ENCODE data around the gene CCNT1. TPM values are rescaled to one million over a fixed set of nuclear protein-coding genes. Genes with fewer than 3 reads are reported as not detected.

CCNT1 gene
- total RNA-seq, 1 experiment from 2014 or later, result 51.8 TPM

DNA sequence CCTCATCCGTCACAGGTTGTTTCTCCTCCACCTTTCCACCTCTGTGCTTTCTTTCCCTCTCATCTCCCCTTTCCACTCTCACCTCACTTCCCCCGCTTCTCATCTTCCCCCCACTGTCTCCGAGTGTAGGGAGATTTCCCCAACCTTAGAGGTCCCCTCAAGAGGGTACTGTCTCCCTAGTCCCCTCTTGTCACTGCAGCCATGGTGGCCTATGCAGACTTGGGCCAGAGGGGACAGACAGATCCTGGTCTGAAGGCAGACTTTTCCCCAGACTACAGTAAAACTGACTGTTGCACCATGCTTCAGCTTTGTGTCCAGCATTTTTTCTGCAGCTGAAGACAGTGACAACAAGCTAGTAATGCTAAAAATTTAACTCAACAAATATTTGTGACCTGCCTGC, 75.7 kb downstream of the CCNT1 start:
- no peaks in the 10 kb centered on the region for H3K4me1 ChIP-seq (ENCODE audit: insufficient read depth, low read length, poor library complexity, severe bottlenecking)
- H3K27ac ChIP-seq (ENCODE audit: low read depth, low read length, poor library complexity, severe bottlenecking), result no peak overlapping the region
- intact Hi-C loops (cut with micrococcal nuclease; ENCODE audit: unreplicated experiment), result no loop called here
- H3K36me3 ChIP-seq (ENCODE audit: insufficient read depth, low read length, poor library complexity, severe bottlenecking), result no peaks in the 10 kb centered on the region
- no TSS peak for BruUV-seq (replicated peaks)
- no peaks in the 10 kb centered on the region for H3K27me3 ChIP-seq (replicated peaks; ENCODE audit: insufficient read depth, low read depth, low read length, poor library complexity)
- no peaks in the 10 kb centered on the region for H3K9me3 ChIP-seq (ENCODE audit: low read depth, low read length, poor library complexity, severe bottlenecking)
- TF ChIP-seq CTCF (conservative IDR thresholded peaks at IDR 0.05; ENCODE audit: low read depth, low read length) (no peak), EZH2 (IDR thresholded peaks at IDR 0.05; ENCODE audit: borderline replicate concordance, low read depth, low read length, poor library complexity, severe bottlenecking) (no peak)
- no peak for DNase-seq (ENCODE audit: low spot score)
- CTCF ChIA-PET, result no interaction called here
- POLR2A ChIA-PET (ENCODE audit: low non-redundant PET), result no interaction called here
- no peak overlapping the region for H3K4me3 ChIP-seq (ENCODE audit: low read depth, low read length, poor library complexity, severe bottlenecking)

DNA sequence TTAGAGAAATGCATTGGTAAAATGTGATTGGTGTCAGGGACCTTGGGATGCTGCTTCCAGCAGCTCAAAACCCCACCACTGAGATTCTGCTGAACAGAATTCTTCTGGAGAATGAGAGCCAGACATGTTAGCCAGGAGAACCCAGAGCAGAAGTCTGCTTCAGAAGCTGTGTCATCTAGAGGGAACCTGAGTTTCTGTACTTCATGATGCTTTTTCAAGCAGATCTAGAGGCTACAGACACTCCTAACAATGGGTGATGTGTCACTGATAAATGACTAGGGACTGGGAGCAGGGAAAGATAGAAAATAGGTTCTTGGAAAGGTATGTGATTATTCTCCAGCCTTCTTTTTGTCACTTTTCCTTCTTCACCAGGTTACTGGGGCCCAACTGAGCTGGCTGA, 76.1 kb downstream of the CCNT1 start:
- BruUV-seq (replicated peaks), result no TSS peak
- Histone ChIP-seq H3K4me1 (ENCODE audit: insufficient read depth, low read length, poor library complexity, severe bottlenecking) (no peaks in the 10 kb centered on the region), H3K27ac (ENCODE audit: low read depth, low read length, poor library complexity, severe bottlenecking) (no peak overlapping the region), H3K9me3 (ENCODE audit: low read depth, low read length, poor library complexity, severe bottlenecking) (no peaks in the 10 kb centered on the region), H3K4me3 (ENCODE audit: low read depth, low read length, poor library complexity, severe bottlenecking) (no peak overlapping the region), H3K36me3 (ENCODE audit: insufficient read depth, low read length, poor library complexity, severe bottlenecking) (no peaks in the 10 kb centered on the region), H3K27me3 (replicated peaks; ENCODE audit: insufficient read depth, low read depth, low read length, poor library complexity) (no peaks in the 10 kb centered on the region)
- no peak for DNase-seq (ENCODE audit: low spot score)
- TF ChIP-seq EZH2 (IDR thresholded peaks at IDR 0.05; ENCODE audit: borderline replicate concordance, low read depth, low read length, poor library complexity, severe bottlenecking), result no peak
- no peak for TF ChIP-seq CTCF (conservative IDR thresholded peaks at IDR 0.05; ENCODE audit: low read depth, low read length)
- CTCF ChIA-PET, result no interaction called here
- POLR2A ChIA-PET (ENCODE audit: low non-redundant PET), result no interaction called here
- intact Hi-C loops (cut with micrococcal nuclease; ENCODE audit: unreplicated experiment), result no loop called here

Small RNA genes within 50 kb of the gene (microRNA-seq; reads per million reads assigned to microRNA genes)
- 0.81 reads per million for gene MIR1291

Other genes with a start within 250 kb of the CCNT1 start
- gene ANP32D, start 244.1 kb downstream of the CCNT1 start, total RNA-seq (2021), result not detected in 2 replicates
- gene C12orf54, start 234.2 kb downstream of the CCNT1 start, total RNA-seq (2021), result not detected in 2 replicates
- gene OR8S1, start 191.1 kb downstream of the CCNT1 start, total RNA-seq (2021), result not detected in 2 replicates
- gene LALBA, start 146.7 kb downstream of the CCNT1 start, total RNA-seq (2021), result not detected in 2 replicates
- gene KANSL2, start 34.5 kb downstream of the CCNT1 start, total RNA-seq (2021), result 46.9 and 51.4 TPM in 2 replicates
- gene ADCY6, start 72.4 kb upstream of the CCNT1 start, total RNA-seq (2021), result 6.8 and 12.8 TPM in 2 replicates
- gene CACNB3, start 101.8 kb upstream of the CCNT1 start, total RNA-seq (2021), result 23.8 and 32.4 TPM in 2 replicates
- 111 and 135 TPM in 2 replicates for gene DDX23, start 135.5 kb upstream of the CCNT1 start, total RNA-seq (2021)
- 2.0 and 2.7 TPM in 2 replicates for gene RND1, start 149.2 kb upstream of the CCNT1 start, total RNA-seq (2021)
- 31.8 and 32.5 TPM in 2 replicates for gene FKBP11, start 208.8 kb upstream of the CCNT1 start, total RNA-seq (2021)
- gene ARF3, start 240.8 kb upstream of the CCNT1 start, total RNA-seq (2021), result 183 and 196 TPM in 2 replicates

Measured in A673 (cell line).